ENCODE results near the gene ASPHD1.
"Not testable (repeated sequence)": the region's sequence is repeated elsewhere in the genome, so short reads cannot be mapped to it uniquely, and the experiment has no call there.

The ASPHD1 gene

DNA sequence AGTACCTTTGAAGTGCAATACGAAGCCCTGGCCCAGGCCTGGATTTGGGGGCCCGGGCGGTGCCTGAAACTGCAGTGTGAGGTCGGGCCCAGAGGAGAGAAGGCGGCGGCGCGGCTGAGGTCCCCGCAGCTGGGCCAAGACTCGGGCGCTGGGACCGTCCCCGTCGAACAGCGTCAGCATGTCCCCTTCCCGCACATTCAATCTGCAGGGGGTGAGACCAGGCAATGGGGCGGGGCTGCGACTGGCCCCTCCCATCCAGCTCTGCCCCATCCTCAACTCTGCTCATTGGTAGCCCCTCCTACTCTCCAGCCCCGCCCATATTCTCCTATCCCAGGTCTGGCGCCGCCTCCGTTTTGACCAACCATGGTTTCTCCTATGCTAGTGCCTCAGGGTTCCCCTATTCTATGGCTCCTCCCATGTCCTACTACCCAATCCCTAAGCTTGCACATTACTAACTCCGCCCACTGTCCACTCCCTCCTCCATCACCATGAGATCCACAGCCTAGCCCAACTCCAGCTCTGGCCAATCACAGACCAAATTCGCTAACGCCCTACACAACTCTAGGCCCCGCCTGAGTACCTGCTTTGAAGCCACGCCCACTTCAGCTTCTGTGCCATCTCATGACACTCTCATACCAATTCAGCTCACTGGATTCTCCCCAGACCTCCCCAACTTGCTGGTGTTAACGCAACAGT lies 22.9 kb upstream of the ASPHD1 start:
- peak in 1 of 2 experiments; percentile 56 for DNase-seq (ENCODE audit: low read depth in 2 of 2)

DNA sequence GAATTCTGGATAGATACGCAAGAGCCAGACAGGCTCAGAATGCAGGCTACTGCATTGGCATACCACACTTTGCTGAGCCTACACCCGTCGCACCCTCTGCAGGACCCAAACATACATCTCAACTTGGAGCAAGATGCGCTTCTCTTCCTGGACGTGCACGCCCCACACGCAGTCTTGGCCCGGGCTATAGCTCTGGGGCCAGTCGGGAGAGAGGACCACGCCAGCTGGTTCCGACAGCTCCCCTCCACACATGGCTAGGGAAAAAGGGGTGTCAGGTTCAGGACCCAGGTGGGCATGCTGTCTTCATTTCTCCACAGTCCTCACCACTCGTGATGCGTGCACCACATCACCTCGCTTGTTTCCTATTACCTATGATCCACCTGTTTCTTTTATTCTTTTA lies 22.1 kb upstream of the ASPHD1 start:
- no peak for DNase-seq (ENCODE audit: low read depth in 2 of 2)

DNA sequence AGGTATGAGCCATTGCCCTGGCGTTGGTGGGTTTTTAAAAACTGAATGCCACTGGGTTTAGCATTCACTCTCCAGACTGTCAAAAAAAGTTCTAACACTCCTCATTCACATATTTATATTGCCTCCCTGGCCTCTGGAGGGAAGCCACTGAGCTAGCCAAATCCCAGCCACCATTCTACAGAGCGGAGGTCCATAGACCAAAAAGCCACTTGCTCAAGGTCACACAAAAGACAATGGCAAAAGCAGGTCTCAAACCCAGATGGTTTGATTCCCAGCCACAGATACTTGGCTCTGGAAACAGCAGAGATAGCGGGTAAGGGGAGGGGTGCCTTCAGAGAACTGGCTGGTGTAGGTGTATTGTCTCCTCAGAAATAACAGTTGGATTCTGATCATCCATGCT lies 19.2 kb upstream of the ASPHD1 start:
- DNase-seq (ENCODE audit: low read depth in 2 of 2): no peak

DNA sequence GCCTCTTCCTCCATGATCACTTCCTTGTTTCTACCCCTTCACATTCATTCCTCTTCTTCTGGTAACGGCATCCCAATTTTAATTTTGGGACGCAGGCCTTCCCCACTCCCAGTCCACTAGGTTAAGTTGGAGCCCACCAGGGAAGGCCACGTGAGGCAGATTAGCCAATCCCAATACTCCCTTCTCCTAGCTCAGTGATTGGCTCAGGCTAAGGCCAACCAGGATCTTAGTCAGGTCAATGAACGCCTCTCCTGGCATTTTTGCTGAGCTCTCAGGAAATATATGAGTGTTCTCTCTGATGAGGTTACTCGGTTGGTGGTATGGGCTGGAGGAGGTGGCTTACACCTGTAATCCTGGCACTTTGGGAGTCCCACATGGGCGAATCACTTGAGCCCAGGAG lies 16.3 kb upstream of the ASPHD1 start:
- no peak for DNase-seq (ENCODE audit: low read depth in 2 of 2)

DNA sequence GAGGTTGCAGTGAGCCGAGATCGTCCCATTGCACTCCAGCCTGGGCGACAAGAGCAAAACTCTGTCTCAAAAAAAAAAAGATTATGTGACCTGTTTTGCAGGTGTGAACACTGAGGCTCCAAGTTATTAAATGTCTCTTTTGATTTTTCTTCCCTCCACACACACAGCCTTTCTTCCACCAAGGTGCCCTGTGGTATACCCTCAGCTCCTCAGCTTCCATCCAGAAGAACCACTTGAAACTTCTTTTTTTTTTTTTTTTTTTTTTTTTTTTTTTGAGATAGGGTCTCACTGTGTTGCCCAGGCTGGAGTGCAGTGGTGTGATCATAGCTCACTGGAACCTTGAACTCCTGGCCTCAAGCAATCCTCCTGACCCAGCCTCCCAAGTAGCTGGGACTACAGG lies 10.9 kb upstream of the ASPHD1 start:
- not testable (repeated sequence) for DNase-seq (ENCODE audit: low read depth in 2 of 2)

DNA sequence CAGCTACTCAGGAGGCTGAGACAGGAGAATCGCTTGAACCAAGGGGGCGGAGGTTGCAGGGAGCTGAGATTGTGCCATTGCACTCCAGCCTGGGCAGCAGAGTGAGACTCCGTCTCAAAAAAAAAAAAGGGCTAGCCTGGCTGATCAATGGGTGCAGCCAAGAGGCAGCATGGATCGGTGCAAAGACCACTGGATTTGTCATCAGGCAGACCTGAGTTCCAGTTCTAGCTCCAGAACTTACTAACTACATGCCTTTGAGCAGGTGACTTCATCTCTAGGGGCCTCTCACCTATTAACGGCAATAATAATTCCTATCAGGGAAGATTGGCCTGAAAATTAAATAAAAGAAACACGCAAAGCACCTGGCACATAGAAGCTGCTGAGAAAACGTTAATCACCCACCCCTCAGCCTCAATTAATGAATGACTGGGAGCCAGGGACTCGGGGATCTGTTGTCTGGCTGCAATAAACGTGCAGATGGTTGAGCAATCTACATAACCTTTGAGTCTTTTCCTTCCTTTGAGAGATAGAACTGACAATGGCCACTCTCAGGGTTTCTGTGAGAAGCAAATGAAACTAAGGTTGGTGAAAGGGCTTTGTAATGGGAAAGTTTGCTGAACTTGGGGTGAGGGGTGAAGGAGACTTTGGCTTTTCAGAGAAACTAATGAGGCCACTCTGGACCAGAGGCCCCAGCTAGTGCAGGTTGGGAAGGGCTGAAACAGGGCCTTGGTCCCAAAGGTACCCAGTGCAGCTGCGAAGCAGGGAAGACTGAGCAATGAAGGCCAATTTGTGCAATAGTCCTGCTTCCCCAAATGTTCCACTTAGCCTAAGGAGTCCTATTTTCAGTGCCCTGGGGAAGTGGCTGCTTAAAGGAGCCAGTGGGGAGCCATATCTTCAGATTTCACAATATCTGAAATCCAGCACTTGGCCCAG lies 8.5 kb upstream of the ASPHD1 start:
- no peak for DNase-seq (ENCODE audit: low read depth in 2 of 2)

DNA sequence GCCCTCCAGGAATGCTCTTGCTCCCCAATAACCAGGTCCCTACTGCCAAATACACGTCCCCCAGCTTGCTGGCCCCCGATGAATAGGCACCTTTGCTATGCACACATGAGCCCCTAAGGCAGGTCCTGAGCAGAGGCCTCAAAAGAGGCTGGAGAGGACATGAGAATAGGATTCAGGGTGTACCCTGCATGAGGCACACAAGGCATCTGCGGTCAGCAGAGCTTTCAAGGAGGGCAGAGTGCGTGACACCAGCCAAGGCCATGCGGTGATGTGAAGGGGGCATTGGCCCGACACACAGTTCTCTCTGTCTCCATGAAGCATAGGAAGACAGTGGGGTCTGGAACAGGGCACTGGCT lies 7.9 kb upstream of the ASPHD1 start:
- DNase-seq (ENCODE audit: low read depth in 2 of 2): no peak

DNA sequence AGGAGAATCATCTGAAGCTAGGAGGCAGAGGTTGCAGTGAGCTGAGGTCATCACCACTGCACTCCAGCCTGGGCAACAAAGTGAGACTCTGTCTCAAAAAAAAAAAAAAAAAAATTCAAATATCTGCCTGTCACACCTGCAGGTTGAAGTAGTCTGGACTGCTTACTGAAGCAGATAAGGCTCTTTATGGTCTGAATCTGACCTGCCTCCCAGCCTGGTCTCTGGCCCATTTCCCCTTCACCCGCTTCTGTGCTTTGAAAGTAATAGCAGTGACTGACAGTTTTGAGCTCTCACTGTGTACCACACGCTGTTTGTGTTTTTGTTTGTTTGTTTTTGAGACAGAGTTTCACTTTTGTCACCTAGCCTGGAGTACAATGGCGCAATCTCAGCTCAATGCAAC lies 6.7 kb upstream of the ASPHD1 start:
- DNase-seq (ENCODE audit: low read depth in 2 of 2): no peak

DNA sequence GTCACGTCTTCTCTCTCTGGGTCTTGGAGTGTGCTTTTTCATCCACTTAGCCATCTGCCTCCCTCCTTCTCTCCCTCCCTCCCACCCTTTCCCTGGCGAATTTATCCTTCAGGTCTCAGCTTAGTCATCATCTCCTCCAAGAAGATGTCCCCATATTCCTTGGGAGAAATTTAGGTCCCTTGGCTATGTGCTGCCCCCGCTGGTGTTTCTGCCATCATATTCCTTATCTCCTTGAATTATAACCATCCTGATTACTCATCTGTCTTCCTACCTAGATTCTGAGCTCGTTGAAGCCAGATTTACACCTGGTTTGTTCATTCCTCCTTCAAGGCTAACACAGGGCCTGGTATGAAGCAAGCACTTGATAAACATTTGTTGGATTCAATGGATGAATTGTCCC lies 5.9 kb upstream of the ASPHD1 start:
- no peak for DNase-seq (ENCODE audit: low read depth in 2 of 2)

DNA sequence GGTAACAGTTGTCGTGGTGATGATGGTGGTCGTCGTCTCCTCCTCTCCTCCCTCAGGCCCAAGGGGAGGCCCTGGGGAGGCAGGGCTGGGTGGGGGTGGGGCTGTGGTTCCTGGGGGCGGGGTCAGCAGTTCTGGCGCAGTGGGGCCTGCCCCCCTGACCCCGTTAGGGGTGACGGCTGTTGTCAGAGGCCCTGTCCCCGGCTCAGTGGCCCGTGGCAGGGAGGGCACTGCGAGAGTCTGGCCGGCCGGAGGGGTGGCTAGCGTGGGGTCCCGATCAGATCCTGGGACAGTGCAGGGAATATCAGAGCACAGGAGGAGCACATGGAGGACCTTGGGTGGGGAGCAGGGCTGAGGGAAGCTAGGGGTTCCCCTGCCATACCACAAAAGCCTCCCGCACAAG lies 3.4 kb upstream of the ASPHD1 start:
- DNase-seq (ENCODE audit: low read depth in 2 of 2): no peak

DNA sequence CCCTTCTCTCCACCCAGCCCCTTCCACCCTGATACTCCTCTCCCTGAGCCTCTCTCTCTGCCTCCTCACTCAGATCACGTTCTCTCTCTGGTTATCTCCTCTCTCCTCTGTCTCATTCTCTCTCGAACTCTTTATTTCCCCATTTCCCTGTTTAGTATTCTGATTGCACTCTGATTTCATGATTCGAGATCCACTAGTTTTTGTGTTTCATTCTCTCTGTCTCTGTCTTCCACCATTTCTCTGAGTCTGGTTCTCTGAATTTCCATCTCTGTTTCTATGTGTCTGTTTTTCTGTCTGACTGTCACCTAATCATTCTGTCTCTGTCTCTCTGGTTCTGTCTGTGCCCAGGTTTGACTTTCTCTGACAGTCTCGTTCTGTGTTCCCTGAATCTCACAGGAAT lies 3.0 kb upstream of the ASPHD1 start:
- no peak for DNase-seq (ENCODE audit: low read depth in 2 of 2)

DNA sequence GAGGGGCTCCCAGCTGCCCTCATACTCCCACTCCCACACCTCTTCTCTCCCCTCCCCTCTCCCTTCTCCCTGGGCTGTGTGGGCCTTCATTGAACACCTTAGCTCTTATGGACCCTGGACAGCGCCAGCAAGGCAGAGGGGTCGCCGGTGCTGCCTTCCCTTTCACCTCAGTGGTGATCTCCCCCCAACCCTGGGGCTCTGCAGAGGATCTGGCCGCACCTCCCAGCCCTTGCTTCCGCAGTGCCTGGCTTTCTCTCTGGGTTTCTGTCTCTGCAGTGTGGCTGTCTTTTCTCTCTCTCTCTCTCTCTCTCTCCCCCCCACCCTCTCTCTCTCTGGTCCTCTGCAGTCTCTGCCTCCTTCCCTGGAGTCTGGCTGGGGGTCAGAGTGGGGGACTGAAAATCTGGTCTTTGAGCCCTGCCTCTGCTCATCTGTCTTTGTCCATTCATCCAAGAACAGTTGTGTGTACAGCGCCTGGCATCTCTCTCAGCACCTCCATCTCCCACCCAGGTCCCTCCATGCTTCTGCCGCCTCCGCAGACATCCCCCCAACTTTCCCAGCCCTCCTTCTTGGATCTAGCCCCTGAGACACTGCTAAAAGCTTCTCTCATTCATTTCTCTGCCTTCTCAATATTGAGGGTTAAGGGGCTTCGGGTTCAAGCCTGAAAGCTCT lies 2.0 kb upstream of the ASPHD1 start:
- no peak for DNase-seq (ENCODE audit: low read depth in 2 of 2)

DNA sequence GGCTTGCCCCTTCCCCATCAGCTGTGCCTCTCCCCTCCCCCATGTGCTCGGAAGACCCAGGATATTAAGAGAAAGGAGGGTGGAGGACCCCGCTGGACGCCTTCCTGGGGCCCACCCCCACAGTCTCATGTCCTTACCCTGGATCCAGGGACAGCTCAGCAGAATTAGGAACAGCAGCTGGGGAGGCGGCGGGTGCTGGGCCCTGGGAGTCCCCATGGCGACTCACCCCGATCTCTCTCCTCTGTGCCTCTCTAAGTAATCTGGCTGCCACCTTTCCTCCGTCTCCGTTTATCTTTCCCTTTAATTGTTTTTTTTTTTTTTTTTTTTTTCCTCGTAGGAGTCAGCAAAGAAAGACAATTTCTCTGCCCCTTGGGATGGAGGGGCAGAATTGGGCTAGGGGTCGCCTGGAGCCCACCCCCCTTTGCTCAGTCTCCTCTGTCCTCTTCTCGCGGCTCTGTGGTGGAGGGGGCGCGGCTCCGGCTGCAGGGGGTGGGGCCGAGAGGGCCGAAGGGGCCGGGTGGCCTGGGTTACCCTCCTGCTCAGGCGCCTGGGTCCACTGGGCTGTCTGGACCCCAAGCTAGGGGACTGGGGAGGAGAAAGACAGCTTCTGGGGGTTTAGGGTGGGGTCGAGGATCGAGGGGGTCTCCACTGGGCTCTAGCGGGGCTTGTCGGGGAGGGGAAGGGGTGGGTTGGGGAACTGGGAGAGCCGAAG lies 1.3 kb upstream of the ASPHD1 start:
- no peak for DNase-seq (ENCODE audit: low read depth in 2 of 2)

DNA sequence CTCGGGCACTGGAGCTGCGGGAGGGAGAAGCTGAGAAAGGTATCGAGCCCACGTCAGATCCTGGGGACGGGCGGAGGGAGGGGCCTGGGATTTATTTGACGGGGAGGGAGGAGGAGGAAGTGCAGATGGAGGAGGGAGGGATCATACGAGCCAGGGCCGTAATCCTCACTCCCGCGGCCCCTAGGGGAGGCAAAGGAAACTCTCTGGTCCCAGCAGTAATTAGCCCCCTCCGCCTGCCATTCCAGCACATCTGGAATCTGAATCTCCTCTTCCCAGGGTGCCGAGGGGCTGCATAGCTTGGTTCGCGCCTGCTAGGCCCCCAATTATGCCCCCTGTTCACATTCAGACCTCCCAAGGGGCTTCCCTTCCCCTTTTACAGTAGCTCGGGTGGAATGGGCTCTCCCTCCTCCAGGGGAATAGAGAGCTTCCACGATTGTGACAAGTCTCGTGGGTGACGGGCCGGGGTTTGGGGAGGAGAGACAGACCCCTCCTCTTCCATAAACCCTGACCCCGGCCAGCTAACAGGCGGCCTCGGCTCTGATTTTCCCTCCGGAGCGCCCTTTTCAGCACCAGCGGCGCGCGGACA lies 679 bp upstream of the ASPHD1 start, which contains the start of gene SEZ6L2:
TSS of gene SEZ6L2 (minus strand) at position 35 of the 586 bp plus-strand sequence. CDS start 531 bp downstream, outside the sequence.
- peak; percentile 39 to 70 for DNase-seq (ENCODE audit: low read depth in 2 of 2)

DNA sequence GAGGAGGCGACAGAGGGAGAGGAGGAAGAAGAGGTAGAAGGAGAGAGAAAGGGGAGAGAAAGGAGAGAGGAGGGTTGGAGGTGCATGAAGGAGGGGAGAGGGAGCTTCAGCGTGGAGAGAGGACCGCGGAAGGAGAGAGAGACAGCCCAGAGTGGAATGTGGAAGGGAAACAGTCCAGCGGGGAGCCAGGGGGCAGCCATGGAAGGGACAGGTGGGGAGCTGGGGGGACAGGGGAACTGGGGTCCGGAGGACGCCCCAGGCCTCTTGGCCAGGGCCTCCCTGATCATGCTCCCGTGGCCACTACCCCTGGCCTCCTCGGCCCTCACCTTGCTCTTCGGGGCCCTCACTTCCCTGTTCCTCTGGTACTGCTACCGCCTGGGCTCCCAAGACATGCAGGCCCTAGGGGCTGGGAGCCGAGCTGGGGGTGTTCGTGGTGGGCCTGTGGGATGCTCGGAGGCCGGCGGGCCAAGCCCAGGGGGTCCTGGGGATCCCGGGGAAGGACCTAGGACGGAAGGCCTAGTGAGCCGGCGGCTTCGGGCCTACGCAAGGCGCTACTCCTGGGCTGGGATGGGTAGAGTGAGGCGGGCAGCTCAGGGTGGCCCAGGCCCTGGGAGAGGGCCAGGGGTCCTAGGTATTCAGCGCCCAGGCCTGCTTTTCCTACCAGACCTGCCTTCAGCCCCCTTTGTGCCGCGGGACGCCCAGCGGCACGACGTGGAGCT lies 759 bp downstream of the ASPHD1 start:
- DNase-seq (ENCODE audit: low read depth in 2 of 2): no peak

DNA sequence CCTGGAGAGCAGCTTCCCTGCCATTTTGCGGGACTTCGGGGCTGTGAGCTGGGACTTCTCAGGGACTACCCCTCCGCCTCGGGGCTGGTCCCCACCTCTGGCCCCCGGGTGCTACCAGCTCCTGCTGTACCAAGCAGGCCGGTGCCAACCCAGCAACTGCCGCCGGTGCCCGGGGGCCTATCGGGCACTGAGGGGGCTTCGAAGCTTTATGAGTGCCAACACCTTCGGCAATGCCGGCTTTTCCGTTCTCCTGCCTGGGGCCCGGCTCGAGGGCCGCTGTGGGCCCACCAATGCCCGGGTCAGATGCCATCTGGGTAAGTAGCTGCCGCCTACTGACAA lies 1.3 kb downstream of the ASPHD1 start:
- DNase-seq (ENCODE audit: low read depth in 2 of 2): no peak

DNA sequence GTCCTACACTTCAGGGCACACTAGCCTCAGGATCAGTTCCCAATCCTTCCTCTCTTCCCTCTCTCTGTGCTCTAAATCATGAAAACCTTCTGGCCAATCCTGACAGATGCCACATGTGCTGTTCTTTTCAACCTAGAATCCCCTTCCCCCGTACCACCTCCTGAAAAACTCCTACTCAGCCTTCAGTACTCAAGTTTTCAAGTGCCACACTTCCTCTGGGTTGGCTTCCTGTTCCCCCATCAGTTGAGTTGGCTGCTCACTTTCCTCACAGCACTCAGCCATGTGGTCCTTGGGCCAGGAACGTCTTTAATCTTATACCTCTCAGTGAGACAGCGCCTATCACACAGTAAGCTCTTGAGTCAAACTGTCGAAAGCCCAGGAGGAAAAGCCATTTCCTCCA lies 3.3 kb downstream of the ASPHD1 start:
- no peak for DNase-seq (ENCODE audit: low read depth in 2 of 2)

DNA sequence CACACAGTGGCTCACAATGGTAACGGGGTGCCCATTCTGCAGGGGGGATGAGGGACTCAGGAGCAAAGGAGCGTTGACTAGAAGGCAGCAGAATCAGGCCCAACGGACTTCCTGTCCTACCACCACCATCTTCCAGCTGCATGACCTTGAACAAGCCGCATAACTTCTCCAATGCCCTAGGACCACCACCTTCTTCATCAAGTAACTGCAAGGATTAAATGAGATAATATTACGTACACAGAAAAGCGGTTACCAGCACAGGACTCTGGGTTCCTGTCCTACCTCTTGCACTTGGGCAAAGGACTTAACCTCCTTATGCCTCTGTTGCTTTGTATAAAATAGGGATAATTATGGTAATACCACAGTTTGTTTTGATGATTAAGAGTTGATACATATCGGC lies 4.7 kb downstream of the ASPHD1 start:
- DNase-seq (ENCODE audit: low read depth in 2 of 2): no peak

DNA sequence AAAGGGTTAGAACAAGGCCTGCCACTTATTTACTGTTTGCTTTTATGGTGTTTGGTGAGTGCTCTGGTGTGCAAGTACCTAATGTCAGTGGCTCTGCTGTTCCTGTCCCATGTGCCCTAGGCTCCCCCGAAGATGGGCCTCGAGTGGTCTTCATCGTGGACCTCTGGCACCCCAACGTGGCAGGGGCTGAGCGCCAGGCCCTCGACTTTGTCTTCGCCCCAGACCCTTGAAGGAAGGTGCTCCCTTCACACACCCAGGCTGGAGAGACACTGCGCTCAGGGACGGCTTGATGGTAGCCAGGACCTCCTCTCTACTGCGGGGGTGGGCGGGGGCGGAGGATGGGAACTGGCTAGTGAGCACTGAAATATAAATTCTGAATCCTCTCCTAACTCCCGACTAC lies 5.4 kb downstream of the ASPHD1 start:
- no peak for DNase-seq (ENCODE audit: low read depth in 2 of 2)

DNA sequence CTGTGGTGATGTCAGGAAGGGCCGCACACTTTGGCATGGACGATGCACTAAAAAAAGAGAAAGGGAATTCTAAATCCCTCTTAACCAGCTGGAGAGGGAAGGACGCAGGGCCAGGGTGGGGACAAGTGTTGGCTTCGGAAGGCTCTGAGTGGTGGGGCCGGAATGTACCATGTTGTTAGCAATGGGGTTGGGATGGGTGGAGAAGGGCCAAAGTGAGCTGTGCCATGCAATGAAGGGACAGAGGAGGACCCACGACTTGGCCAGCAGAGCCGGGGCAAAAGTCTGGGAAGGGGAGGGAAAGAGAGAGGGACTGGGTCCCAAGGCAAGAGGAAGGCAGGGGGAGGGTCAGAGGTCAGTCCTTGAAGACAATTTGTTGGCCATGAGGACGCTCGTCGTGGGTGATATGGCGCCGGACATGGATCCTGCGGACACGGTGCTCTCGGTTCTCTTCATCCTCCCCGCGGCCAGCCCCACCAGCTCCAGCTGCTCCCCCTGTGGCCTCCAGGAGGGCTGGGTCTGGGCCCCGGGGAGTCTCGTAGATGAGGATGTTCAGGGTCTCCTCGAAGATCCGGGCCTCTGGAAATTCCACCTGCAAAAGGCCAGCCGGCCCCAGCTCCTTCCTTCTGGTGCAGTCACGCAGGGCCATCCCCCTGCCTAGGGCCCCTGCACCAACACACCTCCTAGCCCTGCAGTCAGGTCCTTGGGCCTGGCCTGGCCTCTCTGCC lies 6.4 kb downstream of the ASPHD1 start:
- no peak for DNase-seq (ENCODE audit: low read depth in 2 of 2)

All from stimulated activated CD4-positive, alpha-beta T cell treated with anti-CD3 and anti-CD28 coated beads, Interleukin-12 subunit alpha, Interleukin-12 subunit beta, amount 100 ng/mL, for 24 hours (primary cell).